SU-DHL-6 (cell line): ENCODE data around the gene NPC1.

Source experiments
- H2AFZ ChIP-seq: fragments of 200-600 bp; sonication (generic); 2 replicates; pipeline ENCODE4 v1.6.1; 2014; ENCODE audit warnings: low read depth, mild to moderate bottlenecking, moderate library complexity, mixed read lengths, antibody characterized with exemption, low read length; ENCODE audit not compliant: severe bottlenecking
- H3F3A ChIP-seq: fragments of 200-600 bp; shearing (Covaris generic); 2 replicates; pipeline ENCODE4 v1.6.0; 2016; ENCODE audit warnings: antibody characterized with exemption, mild to moderate bottlenecking; ENCODE audit not compliant: insufficient read depth
- H3K27ac ChIP-seq: fragments of 200-600 bp; sonication (generic); 2 replicates; pipeline ENCODE4 v1.5.1; 2016; ENCODE audit warnings: low read depth, mild to moderate bottlenecking, low read length, moderate library complexity, mixed read lengths
- H3K27me3 ChIP-seq: fragments of 200-600 bp; sonication (generic), shearing (Covaris generic); 2 replicates; pipeline ENCODE4 v1.6.0; 2014; ENCODE audit warnings: mild to moderate bottlenecking, low read length
- H3K36me3 ChIP-seq: fragments of 200-600 bp; sonication (generic); 2 replicates; pipeline ENCODE4 v1.6.1; 2014; ENCODE audit warnings: mild to moderate bottlenecking, low read length, mixed read lengths
- H3K4me2 ChIP-seq: fragments of 300-600, 200-600 bp; shearing (Covaris generic), sonication (generic); 2 replicates; pipeline ENCODE4 v1.6.0; 2014; ENCODE audit warnings: low read length, low read depth, mild to moderate bottlenecking; ENCODE audit not compliant: poor library complexity, severe bottlenecking
- H3K4me3 ChIP-seq: fragments of 200-600 bp; sonication (generic); 2 replicates; pipeline ENCODE4 v1.5.1; 2014; ENCODE audit warnings: antibody characterized with exemption, low read length, mild to moderate bottlenecking, mixed read lengths; ENCODE audit not compliant: insufficient read depth, poor library complexity, severe bottlenecking
- H3K79me2 ChIP-seq: fragments of 200-600 bp; sonication (generic); 2 replicates; pipeline ENCODE4 v1.6.1; 2014; ENCODE audit warnings: mild to moderate bottlenecking, low read length, moderate library complexity; ENCODE audit not compliant: insufficient read depth
- H3K9ac ChIP-seq: fragments of 200-600 bp; sonication (generic); 2 replicates; pipeline ENCODE4 v1.7.0; 2014; ENCODE audit warnings: mild to moderate bottlenecking, low read length
- H3K9me2 ChIP-seq: fragments of 200-600 bp; sonication (generic); replicated peaks from 2 replicates; pipeline ENCODE4 v1.6.1; 2014; ENCODE audit warnings: low read length; ENCODE audit not compliant: insufficient read depth
- H3K9me3 ChIP-seq: fragments of 200-600 bp; sonication (generic); 2 replicates; pipeline ENCODE4 v1.6.1; 2014; ENCODE audit warnings: low read length, mixed read lengths; ENCODE audit not compliant: insufficient read depth
- H4K20me1 ChIP-seq: fragments of 200-600 bp; sonication (generic); 2 replicates; pipeline ENCODE4 v1.6.1; 2014; ENCODE audit warnings: low read depth, mild to moderate bottlenecking, antibody characterized with exemption, low read length, moderate library complexity, mixed read lengths
- CTCF ChIP-seq: fragments of 200-600 bp; sonication (generic); IDR thresholded peaks from one replicate; pipeline ENCODE4 v1.5.1; 2017; ENCODE audit warnings: antibody characterized with exemption, mild to moderate bottlenecking, low read length, moderate library complexity; ENCODE audit not compliant: insufficient read depth, poor library complexity, severe bottlenecking
- EZH2phosphoT487 ChIP-seq: fragments of 200-600 bp; sonication (generic), shearing (Covaris generic); conservative IDR thresholded peaks from 2 replicates; pipeline ENCODE4 v1.6.1; 2018; ENCODE audit warnings: mild to moderate bottlenecking, antibody characterized with exemption, low read length, moderate library complexity, mixed read lengths

Gene NPC1

DNA sequence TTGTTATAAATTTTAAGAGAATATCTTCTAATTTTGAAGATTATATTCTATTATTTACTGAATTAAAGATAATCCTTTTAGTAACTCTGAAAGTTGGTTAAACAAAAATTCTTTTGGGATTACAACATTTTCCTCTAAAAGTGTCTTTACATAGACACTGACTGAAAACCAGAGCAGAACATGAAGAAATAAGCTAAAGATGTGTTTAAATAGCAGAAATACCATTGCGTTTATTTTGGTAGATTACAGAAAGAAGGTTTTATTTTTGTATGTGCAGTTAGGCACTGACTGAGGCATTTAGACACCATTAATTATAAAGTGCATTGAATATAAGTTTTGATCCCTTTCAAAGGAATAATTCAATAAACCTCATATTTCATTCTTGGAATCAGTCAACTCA lies 13.5 kb upstream of the NPC1 start:
- H3K36me3 ChIP-seq, result no peaks in the 10 kb centered on the region
- no peaks in the 10 kb centered on the region for H3F3A ChIP-seq
- H3K79me2 ChIP-seq, result no peaks in the 10 kb centered on the region
- no peak overlapping the region for H3K27ac ChIP-seq
- H3K4me2 ChIP-seq, result no peak overlapping the region
- no peak overlapping the region for H3K4me3 ChIP-seq
- no peak overlapping the region for H3K9ac ChIP-seq
- no peaks in the 10 kb centered on the region for H3K9me3 ChIP-seq
- no peak for TF ChIP-seq EZH2phosphoT487
- no peak for TF ChIP-seq CTCF
- H2AFZ ChIP-seq, result no peak overlapping the region
- H4K20me1 ChIP-seq, result no peaks in the 10 kb centered on the region
- H3K27me3 ChIP-seq, result no peaks in the 10 kb centered on the region
- H3K9me2 ChIP-seq, result no peaks in the 10 kb centered on the region

- no peaks in the 10 kb centered on the region for H3K9me2 ChIP-seq
- no peak overlapping the region for H2AFZ ChIP-seq
- H3K27me3 ChIP-seq, result no peaks in the 10 kb centered on the region
- no peak overlapping the region for H3K9ac ChIP-seq
- TF ChIP-seq CTCF, result no peak
- TF ChIP-seq EZH2phosphoT487, result no peak
- no peaks in the 10 kb centered on the region for H4K20me1 ChIP-seq
- H3K36me3 ChIP-seq, result no peaks in the 10 kb centered on the region
- no peaks in the 10 kb centered on the region for H3F3A ChIP-seq
- H3K4me2 ChIP-seq, result no peak overlapping the region
- H3K9me3 ChIP-seq, result no peaks in the 10 kb centered on the region
- H3K27ac ChIP-seq, result no peak overlapping the region
- H3K4me3 ChIP-seq, result no peak overlapping the region
- H3K79me2 ChIP-seq, result no peaks in the 10 kb centered on the region
These were observed 9.9 kb upstream of the NPC1 start for GRCh38 chr18:23596183-23596582.

GRCh38 chr18:23595591-23595990 lies 9.3 kb upstream of the NPC1 start:
- Histone ChIP-seq H3K9me2 (no peaks in the 10 kb centered on the region), H2AFZ (no peak overlapping the region), H3K27me3 (no peaks in the 10 kb centered on the region), H3K9me3 (no peaks in the 10 kb centered on the region), H3K4me3 (no peak overlapping the region), H3F3A (no peaks in the 10 kb centered on the region), H4K20me1 (no peaks in the 10 kb centered on the region), H3K36me3 (no peaks in the 10 kb centered on the region), H3K9ac (no peak overlapping the region), H3K27ac (no peak overlapping the region), H3K79me2 (no peaks in the 10 kb centered on the region), H3K4me2 (no peak overlapping the region)
- no peak for TF ChIP-seq EZH2phosphoT487
- no peak for TF ChIP-seq CTCF

- TF ChIP-seq CTCF, result no peak
- no peak for TF ChIP-seq EZH2phosphoT487
- H3K36me3 ChIP-seq, result no peaks in the 10 kb centered on the region
- H3K9ac ChIP-seq, result no peak overlapping the region
- no peaks in the 10 kb centered on the region for H3F3A ChIP-seq
- H3K9me3 ChIP-seq, result no peaks in the 10 kb centered on the region
- no peaks in the 10 kb centered on the region for H4K20me1 ChIP-seq
- no peak overlapping the region for H3K4me3 ChIP-seq
- no peaks in the 10 kb centered on the region for H3K9me2 ChIP-seq
- no peaks in the 10 kb centered on the region for H3K27me3 ChIP-seq
- H3K79me2 ChIP-seq, result no peaks in the 10 kb centered on the region
- no peak overlapping the region for H3K27ac ChIP-seq
- H3K4me2 ChIP-seq, result no peak overlapping the region
- H2AFZ ChIP-seq, result no peak overlapping the region
These were observed 7.4 kb upstream of the NPC1 start for GRCh38 chr18:23593720-23594119.
